ENCODE results near the gene LARGE2. TPM values are rescaled to one million over a fixed set of nuclear protein-coding genes. Genes with fewer than 3 reads are reported as not detected.
A peak's percentile ranks its signal among the peaks of the same experiment; 100 is the strongest.

Gene LARGE2
- total RNA-seq, 1 donor from 2014 or later: 6.6 TPM

DNA sequence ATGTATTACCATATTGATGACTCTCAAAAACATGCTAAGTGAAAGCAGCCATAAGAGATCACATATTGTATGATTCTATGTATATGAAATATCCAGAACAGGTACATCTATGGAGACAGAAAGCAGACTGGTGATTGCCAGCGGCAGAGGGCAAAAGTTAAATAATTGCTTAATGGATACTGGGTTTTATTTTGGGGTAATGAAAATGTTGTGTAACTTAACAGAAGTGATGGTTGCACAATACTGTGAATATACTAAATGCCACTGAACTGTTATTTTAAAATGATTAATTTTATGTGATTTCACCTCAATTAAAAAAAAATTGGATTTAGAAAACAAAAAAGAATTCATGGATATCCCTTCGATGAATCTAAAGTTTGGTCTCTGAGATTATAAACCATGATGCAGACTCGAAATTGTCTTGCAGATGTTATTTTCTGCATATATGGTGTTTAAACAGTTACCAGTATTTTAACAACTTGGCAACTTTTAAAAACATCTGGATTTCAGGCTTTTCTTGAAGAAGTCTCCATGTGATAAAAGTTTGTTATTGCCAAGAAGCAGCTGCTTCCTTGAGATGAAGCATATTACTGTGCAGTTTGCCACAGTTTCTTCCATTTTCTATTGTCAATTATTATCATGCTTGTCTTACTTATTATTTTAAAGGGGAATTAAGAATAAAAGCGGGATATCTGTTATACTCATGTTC, 38.1 kb downstream of the LARGE2 start:
- H3K9me3 ChIP-seq: no peaks in the 10 kb centered on the region
- H3K4me1 ChIP-seq: no peaks in the 10 kb centered on the region
- TF ChIP-seq POLR2A (IDR thresholded peaks at IDR 0.05) (no peak), POLR2AphosphoS5 (IDR thresholded peaks at IDR 0.05; ENCODE audit: insufficient read depth in 1 of 2, low read depth in 1 of 2) (peak in 1 of 2 donors; percentile 44)
- TF ChIP-seq, protein P1, sequence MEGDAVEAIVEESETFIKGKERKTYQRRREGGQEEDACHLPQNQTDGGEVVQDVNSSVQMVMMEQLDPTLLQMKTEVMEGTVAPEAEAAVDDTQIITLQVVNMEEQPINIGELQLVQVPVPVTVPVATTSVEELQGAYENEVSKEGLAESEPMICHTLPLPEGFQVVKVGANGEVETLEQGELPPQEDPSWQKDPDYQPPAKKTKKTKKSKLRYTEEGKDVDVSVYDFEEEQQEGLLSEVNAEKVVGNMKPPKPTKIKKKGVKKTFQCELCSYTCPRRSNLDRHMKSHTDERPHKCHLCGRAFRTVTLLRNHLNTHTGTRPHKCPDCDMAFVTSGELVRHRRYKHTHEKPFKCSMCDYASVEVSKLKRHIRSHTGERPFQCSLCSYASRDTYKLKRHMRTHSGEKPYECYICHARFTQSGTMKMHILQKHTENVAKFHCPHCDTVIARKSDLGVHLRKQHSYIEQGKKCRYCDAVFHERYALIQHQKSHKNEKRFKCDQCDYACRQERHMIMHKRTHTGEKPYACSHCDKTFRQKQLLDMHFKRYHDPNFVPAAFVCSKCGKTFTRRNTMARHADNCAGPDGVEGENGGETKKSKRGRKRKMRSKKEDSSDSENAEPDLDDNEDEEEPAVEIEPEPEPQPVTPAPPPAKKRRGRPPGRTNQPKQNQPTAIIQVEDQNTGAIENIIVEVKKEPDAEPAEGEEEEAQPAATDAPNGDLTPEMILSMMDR (IDR thresholded peaks at IDR 0.05): no peak
- H3K36me3 ChIP-seq: no peaks in the 10 kb centered on the region
- H3K27ac ChIP-seq: peak overlapping the region; percentile 63
- no peak for DNase-seq (ENCODE audit: extremely low spot score in 2 of 2)
- no peaks in the 10 kb centered on the region for H3K27me3 ChIP-seq
- H3K4me3 ChIP-seq: no peak overlapping the region
- intact Hi-C loops (cut with DNase I): no loop called here

DNA sequence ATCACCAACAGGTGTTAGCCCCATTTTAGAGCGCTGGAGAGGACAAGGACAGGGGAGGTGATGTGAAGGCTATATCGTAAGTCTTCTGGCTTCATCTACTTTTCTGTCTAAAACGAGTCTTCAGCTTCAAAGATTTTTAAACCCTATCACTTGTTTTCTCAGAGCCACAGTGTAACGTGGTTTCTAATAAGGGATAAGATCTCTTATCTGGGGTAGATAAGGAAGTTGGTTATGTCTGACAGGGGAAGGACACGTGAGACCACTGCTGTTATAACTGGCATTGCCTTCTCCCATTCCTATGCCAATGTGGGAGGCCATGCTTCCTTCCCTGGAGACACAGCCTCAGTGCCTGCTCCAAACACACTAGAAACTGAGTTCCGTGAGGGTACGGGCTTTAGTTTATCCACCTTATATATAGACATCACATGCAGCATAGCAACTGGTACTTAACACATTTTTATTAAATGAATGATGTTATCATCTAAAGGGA, 39.3 kb downstream of the LARGE2 start:
- H3K27me3 ChIP-seq: no peaks in the 10 kb centered on the region
- no peak for DNase-seq (ENCODE audit: extremely low spot score in 2 of 2)
- H3K9me3 ChIP-seq: no peaks in the 10 kb centered on the region
- no peaks in the 10 kb centered on the region for H3K4me1 ChIP-seq
- intact Hi-C loops (cut with DNase I): no loop called here
- H3K4me3 ChIP-seq: no peak overlapping the region
- H3K27ac ChIP-seq: peak overlapping the region; percentile 63
- no peaks in the 10 kb centered on the region for H3K36me3 ChIP-seq
- TF ChIP-seq POLR2A (IDR thresholded peaks at IDR 0.05) (no peak), POLR2AphosphoS5 (IDR thresholded peaks at IDR 0.05; ENCODE audit: insufficient read depth in 1 of 2, low read depth in 1 of 2) (no peak)
- TF ChIP-seq, protein P1 (IDR thresholded peaks at IDR 0.05): no peak

DNA sequence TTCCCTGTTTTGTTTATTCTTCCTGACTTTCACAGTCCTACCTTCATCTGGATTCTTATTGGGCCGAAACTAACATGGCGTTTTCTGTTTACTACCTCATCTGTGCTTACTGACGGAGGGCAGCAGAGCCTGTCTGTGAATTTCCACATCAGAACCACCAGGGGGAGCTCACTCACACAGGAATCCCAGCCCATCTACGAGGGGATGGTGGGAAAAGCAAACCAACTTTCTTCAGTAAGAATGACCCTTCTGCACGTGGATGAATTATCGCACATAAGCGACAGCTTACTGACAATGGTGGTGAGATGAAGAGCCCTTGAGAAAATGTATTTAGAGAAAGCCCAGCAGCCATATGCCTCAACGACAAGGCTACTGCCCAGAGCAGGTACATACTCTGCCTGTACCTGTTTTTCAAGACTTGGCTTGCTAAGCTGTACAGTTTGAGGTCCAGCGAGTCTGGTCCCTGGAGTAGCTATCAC, 42.5 kb downstream of the LARGE2 start:
- TF ChIP-seq, protein P1 (IDR thresholded peaks at IDR 0.05): peak; percentile 66 to 94 (median 93)
- TF ChIP-seq POLR2AphosphoS5 (IDR thresholded peaks at IDR 0.05; ENCODE audit: insufficient read depth in 1 of 2, low read depth in 1 of 2) (peak in 1 of 2 donors; percentile 84), POLR2A (IDR thresholded peaks at IDR 0.05) (no peak)
- peak overlapping the region; percentile 48 for H3K27ac ChIP-seq
- no peak for DNase-seq (ENCODE audit: extremely low spot score in 2 of 2)
- no peak overlapping the region for H3K4me3 ChIP-seq
- intact Hi-C loops (cut with DNase I): no loop called here
- peaks cover 0 to 10% of the 10 kb centered on the region in 2 donors for H3K36me3 ChIP-seq
- H3K27me3 ChIP-seq: no peaks in the 10 kb centered on the region
- H3K9me3 ChIP-seq: no peaks in the 10 kb centered on the region
- H3K4me1 ChIP-seq: no peaks in the 10 kb centered on the region

DNA sequence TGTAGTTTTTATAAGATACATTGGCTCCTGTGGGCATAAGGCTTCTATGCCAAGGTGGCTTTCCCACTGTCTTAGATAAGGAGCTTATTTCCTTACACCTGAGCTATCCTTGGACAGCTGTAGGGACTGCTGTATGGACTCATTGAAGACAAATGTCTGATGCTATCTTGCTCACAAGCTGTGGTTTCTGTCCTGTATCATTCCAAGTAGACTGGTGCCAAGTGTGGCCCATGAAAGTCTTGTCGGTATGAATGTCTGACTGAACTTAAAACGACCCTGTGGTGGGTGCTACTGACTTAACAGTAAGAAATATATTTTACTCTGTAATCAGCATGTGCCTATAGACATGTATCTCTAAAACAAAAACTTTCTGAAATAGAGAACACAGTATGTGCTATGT, 45.0 kb downstream of the LARGE2 start:
- no peaks in the 10 kb centered on the region for H3K9me3 ChIP-seq
- intact Hi-C loops (cut with DNase I): no loop called here
- no peak for DNase-seq (ENCODE audit: extremely low spot score in 2 of 2)

More for the DNA sequence above, 45.0 kb downstream of the LARGE2 start:
- Histone ChIP-seq H3K36me3 (peaks cover 0 to 26% of the 10 kb centered on the region in 2 donors), H3K27me3 (no peaks in the 10 kb centered on the region), H3K4me3 (no peak overlapping the region), H3K4me1 (no peaks in the 10 kb centered on the region), H3K27ac (no peak overlapping the region)
- TF ChIP-seq POLR2AphosphoS5 (IDR thresholded peaks at IDR 0.05; ENCODE audit: insufficient read depth in 1 of 2, low read depth in 1 of 2) (no peak), POLR2A (IDR thresholded peaks at IDR 0.05) (no peak)
- TF ChIP-seq, protein P1 (IDR thresholded peaks at IDR 0.05): no peak

Measured in vagina (tissue), 2 donors.